A549 (cell line): ENCODE data around the gene RETREG1.

ENCODE experiments used
- POLR2A ChIP-seq: IDR thresholded peaks from 2 replicates; pipeline ENCODE4 v1.6.1; 2012; ENCODE audit warnings: mild to moderate bottlenecking, low read length
- TF ChIP-seq, protein P1 (sequence below): fragments of 450-650 bp; IDR thresholded peaks from 2 replicates; pipeline ENCODE4 v1.6.1; 2014; ENCODE audit warnings: antibody characterized with exemption

GRCh38 chr5:16446993-16447392 is 169.8 kb downstream of the RETREG1 start:
- TF ChIP-seq POLR2A, result no peak
- TF ChIP-seq, protein P1, sequence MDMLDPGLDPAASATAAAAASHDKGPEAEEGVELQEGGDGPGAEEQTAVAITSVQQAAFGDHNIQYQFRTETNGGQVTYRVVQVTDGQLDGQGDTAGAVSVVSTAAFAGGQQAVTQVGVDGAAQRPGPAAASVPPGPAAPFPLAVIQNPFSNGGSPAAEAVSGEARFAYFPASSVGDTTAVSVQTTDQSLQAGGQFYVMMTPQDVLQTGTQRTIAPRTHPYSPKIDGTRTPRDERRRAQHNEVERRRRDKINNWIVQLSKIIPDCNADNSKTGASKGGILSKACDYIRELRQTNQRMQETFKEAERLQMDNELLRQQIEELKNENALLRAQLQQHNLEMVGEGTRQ, result 0 out of 2 replicates have a peak, but pooled peaks have one; percentile 17
